NCI-H446 treated with DMSO at 0.1 percent for 48 hours (cell line): ENCODE results near the gene CHST15.
"Not testable (repeated sequence)": the region's sequence is repeated elsewhere in the genome, so short reads cannot be mapped to it uniquely, and the experiment has no call there.

Experiments used
- DNase-seq: peaks from one replicate; lab custom pipeline; 2025; lab: John Stamatoyannopoulos, UW

The CHST15 gene

DNA sequence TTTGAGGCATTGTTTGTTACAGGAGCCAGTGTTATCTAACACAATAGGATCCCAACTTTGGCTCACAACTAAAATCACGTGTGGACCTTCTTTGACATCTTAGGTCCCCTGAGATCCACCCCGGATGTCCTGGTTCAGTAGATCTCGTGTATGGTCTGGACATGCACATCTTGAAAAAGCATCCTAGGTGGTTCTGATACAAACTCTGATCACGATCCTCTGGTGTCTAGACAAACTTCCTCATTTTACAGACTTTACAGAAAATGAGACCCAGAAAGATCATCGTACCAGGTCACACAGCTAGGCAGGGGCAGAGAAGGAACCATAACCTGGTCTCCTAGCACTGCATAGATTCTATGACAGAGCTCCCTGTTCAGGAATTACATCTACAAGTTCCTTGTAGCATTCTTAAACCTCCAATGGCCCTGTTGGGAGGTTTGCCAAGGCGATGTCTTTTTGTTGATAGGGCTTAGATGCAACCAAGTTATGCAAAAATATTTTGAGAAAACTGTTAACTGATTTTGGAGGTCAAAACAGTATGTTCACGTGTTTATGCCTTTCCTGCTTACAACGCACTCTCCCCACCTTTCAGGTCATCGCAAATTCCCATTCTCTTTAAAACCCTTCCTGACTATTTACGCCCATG lies 30.8 kb upstream of the CHST15 start:
- no peak for DNase-seq

GRCh38 chr10:124123156-124123555 lies 29.8 kb upstream of the CHST15 start:
- DNase-seq, result no peak

DNA sequence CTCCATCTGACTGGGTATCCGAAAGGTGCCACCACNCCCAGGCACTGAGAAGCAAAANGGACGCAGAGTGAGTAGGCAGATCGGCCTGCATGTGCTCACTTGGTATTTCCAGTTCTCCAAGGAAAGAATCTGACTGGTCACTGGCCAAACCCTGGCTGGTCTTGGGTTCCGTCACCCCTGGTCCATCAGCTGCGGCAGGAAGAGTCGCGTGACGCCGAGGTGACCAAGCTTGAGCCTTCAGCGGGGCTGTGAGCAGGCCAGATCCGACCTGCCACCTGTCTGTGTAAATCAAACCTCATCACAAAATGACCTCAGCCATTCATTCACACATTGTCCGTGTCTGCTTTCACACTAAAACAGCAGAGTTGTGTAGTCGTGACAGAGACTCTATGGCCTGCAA lies 28.8 kb upstream of the CHST15 start:
- DNase-seq, result no peak

DNA sequence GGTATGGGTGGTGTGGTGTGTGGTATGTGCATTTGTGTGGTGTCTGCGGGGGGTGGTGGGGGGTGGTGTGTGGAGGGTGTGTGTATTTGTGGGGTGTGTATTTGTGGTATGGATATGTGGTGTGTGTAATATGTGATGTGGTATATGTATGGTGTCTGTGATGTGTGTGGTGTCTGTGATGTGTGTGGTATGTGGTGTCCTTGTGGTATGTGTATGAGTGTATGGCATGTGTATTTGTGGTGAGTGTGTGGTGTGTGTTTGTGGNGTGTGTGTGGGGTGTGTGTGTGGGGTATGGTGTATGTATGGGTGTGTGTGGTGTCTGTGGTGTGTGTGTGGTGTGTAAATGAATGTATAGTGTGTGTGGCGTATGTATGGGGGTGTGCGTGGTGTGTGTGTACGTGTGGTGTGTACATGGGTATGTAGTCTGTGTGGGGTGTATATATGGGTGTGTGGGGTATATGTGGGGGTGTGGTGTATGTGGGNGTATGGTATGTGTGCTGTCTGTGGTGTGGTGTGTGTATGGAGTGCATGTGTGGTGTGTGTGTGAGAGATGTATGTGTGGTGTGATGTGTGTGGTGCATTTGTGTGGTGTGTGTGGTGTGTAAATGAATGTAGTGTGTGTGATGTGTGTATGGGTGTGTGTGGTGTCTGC lies 27.1 kb upstream of the CHST15 start:
- DNase-seq, result no peak

GRCh38 chr10:124119946-124120345 lies 26.5 kb upstream of the CHST15 start:
- DNase-seq, result no peak

DNA sequence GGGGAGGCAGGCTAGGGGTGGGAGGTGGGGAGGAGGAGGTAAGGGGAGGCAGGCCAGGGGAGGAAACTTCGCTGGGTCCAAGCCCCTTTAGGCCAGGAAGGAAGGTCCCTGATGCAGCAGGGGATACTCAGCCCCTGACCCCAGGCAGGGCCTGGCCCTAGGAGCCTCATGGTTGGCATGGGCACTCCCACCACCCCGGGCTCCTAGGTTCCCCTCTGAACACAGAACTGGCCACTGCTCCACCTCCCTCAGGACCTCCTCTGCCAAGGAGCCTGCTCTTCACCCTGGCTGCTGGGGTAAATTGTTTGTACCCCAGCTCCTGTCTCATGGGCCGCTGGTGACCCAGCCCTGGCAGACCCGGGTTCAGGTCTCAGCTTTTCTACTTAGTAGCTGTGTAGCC lies 25.8 kb upstream of the CHST15 start:
- DNase-seq, result no peak

GRCh38 chr10:124117833-124118232 lies 24.4 kb upstream of the CHST15 start:
- DNase-seq, result no peak

- DNase-seq, result no peak
These were observed 24.1 kb upstream of the CHST15 start for GRCh38 chr10:124117511-124117785.

DNA sequence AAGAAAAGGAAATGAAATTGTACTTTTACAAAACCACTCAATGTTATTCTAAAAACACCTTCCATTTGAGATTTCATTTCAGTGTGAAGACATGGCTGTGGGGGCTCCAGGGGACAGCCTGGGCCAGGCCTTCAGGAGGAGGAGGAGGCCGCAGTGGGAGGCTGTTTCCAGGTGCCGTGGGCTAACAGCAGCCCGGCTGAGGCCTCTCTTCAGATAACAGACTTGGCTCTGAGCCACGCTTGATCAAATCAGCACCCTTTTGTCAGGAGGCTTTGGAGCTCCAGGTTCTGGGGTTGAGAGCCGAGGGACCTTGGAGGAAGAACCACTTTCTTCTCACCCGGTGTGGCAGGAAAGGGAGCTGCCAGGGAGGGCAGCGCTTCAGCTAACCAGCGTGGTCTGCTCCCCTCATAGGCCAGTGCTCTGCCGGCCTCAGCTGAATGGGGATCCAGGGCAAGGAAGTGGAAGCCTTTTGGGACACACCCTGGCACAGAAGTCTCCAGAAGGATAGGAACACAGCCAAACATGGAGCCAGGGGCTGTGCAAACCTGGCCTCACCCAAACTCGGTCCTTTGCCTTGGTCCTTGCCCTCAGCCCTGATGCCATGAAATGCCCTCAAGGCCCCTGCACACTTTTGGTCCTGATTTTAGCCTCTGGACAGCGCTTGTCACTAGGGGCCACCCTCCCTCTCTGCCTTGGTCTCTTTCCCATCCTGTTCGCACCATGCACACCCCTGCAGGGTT lies 23.5 kb upstream of the CHST15 start:
- no peak for DNase-seq

DNA sequence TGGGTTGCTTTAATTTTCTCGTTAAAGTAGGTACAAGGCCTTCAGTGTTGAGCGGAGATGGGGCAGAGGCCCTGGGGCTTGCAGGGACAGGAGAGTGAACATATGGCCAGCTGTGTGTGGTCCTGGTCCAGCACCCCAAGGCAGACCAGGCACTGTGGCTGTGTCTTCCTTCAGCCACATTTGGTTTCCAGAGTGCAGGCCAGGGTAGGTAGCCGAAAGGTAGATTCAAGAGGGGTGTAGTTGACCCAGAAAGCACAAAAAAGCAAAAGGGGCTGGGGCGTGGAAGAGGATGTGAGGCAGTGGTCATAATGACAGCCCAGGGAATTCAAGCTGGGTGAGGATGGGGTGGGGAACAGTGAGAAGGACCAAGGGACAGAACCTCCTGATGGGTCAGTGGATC lies 21.3 kb upstream of the CHST15 start:
- DNase-seq, result no peak

- DNase-seq, result no peak
These were observed 19.6 kb upstream of the CHST15 start for GRCh38 chr10:124112891-124113580.

- DNase-seq, result no peak
These were observed 17.5 kb upstream of the CHST15 start for GRCh38 chr10:124110882-124111281.

DNA sequence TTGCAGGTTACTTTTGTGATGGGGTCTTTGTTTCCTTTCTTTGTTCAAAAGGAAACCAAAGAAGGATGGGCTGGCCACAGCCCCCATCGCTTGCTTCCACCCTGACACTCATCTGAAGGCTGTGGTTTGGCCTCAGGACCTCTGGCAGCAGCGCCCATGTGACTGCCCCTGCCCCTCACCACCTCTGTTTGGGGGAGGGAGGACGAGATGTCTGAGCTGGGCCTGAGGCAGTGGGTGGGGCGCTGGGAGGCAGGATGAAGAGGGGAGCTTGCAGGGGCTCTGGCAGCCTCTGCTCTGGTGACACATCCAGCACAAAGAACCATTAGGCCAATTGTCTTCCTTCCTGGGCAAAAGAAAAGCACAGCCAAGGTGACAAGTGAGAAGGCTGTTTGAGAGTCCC lies 15.9 kb upstream of the CHST15 start:
- no peak for DNase-seq

DNA sequence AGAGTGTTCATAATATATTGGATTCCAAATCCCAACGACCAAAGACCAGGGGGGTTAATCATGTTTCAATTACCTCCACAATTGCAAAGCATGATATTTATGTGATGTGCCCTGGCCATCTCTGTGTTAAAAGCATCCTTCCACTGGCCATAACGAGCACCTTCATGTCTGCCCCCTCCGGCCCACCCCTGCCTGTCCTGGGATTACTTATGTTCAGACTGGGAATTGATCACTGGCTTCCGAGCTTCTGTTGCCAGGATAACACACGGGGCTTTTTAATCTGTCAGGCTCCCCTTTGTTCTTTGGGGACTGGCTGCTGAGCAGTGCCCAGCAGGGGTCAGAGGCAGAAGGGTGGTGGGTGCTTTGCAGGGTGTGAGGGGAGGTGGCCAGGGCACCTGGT lies 13.7 kb upstream of the CHST15 start:
- DNase-seq, result no peak

- no peak for DNase-seq
These were observed 13.0 kb upstream of the CHST15 start for GRCh38 chr10:124106241-124106879.

GRCh38 chr10:124105594-124105993 lies 12.2 kb upstream of the CHST15 start:
- DNase-seq, result no peak

DNA sequence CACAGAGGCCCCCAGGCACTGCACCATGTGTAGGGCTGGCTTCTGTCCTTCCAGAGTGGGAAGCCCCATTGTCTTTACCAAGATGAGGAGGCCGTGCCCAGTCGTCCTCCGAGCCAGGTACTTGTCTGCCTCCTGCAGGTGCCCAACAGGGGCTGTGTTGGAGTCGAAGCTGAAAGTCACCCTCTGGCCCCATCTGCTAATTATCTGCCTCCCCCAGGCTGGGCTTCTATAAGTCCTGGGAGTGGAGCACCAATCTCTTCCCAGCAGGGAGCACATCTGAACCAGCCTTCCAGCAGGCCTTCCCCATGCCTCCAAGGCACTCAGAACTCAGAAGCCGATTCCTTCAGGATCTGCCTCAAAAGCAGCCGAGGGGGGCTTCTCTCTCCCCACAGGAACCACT lies 11.6 kb upstream of the CHST15 start:
- DNase-seq, result no peak

DNA sequence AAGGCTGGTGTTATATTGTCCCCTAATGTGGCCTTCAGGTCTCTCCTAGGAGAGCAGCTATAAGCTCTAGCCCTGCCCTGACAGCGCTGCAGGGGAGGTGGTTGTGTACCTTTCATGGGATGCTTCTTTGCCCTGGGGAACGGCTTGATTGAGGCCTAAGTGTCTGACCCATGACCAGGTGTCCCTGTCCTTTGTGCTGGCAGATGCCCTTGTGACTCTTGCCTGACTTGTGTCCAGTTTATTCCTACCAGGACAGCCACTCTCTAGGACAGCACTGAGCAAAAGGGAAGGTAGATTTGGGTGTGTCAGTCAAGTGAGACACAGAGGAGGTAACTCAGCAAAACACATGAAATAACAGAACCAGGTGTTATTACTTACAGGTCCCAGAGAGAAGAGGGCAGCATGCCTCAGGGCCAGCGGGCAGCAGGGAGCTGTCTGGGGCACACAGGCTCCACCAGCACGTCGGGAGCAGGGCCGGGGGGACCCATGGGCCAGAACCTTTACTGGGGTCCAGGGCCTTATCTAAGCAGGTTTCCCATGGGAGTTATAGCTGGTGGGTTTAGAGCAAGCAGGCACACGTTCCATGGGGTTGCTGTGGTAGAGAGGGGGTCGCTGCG lies 10.7 kb upstream of the CHST15 start:
- no peak for DNase-seq

DNA sequence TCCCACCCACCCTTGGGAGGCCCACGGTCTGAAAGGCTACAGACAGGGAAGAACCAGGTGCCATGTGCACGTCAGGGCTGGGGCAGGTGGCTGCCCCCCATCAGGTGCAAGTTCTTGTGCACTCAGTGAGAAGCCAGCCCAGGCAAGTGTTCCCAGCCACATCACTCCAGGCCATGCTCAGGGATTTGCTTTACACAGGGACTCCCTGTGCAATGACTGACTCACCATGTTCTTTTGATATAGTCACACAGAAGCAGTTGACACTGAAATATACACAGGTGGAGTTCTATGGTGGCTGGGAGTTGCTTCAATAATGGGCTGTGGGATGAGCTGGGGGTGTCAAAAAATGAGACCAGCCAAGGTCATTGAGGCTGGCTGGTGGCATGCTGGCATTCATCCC lies 8.0 kb upstream of the CHST15 start:
- no peak for DNase-seq

- DNase-seq, result not testable (repeated sequence)
These were observed 7.3 kb upstream of the CHST15 start for GRCh38 chr10:124100651-124101050.

DNA sequence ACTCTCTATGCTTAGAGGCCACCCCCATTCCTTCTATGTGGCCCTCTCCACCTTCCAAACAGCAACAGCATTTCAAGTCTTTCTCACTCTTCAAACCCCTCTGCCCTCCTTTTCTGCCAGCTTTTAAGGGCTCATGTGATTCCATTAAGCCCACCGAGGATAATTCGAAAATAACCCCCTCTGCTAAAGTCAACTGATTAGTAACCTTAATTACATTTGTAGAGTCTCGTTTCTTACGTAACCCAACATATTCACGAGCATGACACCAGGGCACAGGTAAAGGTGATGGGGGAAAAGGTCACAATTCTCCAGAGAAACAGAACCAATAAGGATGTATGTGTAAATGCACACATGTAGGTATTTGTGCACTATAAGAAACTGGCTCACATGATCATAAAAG lies 6.7 kb upstream of the CHST15 start:
- no peak for DNase-seq

- no peak for DNase-seq
These were observed 6.2 kb upstream of the CHST15 start for GRCh38 chr10:124099604-124100003.
